ENCODE results near the gene SGCA.

GRCh38 chr17:50219342-50219741, 53.5 kb downstream of the SGCA start:
- no peak for TF ChIP-seq CTCF (IDR thresholded peaks at IDR 0.05)
- TF ChIP-seq POLR2AphosphoS5 (IDR thresholded peaks at IDR 0.05), result no peak
- TF ChIP-seq POLR2A (IDR thresholded peaks at IDR 0.05; ENCODE audit: low read depth), result no peak

All from esophagus muscularis mucosa (tissue), 3 donors.